HG02588 (cell line): Measurements from ENCODE around the gene EXOC6B.
"Not testable (repeated sequence)": the region's sequence is repeated elsewhere in the genome, so short reads cannot be mapped to it uniquely, and the experiment has no call there.

Experiments
- ATAC-seq: cut with Tn5 transposase; IDR thresholded peaks from one replicate; pipeline ENCODE4 v1.9.1; 2021; ENCODE audit warnings: mild to moderate bottlenecking, moderate library complexity; ENCODE audit not compliant: unreplicated experiment

The EXOC6B gene

DNA sequence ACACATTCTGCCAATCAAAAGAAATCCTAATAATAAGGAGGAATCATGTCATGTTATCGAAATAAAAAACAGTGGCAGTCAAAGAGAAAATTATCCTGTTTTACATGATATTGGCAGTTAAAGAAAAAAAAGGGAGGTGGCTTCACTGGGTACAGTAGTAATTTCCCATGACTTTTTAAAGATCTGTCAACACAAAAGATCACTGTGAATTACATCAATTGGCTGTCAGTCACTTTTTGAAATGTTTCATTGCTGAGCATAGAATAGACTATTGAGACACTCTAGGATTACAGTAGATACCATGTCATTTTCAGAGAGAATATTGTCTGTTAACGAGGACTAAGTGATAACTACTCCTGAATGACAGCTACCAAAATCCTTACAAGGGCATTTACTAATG lies 342.5 kb downstream of the EXOC6B start:
- ATAC-seq: no peak

DNA sequence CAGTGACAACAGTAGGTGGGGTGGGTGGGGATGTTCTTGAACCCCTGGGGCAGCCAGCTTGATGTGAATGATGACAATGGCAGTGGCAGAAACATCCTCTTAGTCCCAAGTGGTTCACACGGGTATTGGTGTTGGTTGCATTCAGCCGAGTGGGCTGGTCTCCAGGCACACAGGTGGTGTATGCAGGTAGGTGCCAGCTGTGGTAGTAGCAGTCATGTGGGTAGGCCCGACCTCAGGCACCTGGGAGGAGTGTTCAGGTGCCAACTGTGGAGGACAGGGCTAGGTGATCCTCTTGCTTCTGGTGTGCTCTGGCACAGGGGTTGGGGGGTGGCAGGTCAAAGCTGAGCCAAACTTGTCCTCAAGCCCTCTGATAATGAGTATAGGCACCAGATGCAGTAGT lies 350.6 kb downstream of the EXOC6B start:
- no peak for ATAC-seq

DNA sequence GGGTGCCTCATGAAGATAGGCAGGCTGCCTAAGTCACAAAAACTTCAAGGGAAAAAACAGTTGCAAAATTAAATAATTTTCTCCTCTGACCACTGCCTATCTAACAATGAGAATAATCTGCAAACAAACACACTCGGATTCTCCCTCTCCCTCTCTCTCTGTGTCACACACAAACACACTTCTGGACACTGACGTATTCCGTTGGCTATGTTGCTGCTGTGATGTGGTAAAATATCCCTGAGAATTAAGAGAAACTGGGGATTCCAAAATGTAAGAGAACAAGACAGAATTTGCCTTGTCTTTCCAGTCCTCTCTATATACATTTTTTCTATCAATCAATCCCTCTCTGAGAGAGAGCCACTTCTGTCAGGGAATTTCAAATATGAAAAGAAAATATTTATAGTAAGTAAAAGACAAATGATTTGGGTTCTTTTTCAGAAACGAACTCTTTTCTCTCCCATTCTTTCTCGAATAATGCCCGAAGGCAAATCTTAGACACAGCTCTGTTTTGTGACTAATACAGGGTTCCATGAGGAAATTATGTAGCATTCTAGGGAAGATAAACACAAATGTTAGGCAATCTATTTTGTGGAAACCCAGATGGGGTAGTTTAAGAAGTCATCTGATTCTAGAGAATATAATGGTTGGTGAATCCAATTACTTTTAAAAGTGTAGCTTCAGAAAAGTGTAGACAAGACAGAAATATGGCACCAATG lies 367.9 kb downstream of the EXOC6B start:
- no peak for ATAC-seq

DNA sequence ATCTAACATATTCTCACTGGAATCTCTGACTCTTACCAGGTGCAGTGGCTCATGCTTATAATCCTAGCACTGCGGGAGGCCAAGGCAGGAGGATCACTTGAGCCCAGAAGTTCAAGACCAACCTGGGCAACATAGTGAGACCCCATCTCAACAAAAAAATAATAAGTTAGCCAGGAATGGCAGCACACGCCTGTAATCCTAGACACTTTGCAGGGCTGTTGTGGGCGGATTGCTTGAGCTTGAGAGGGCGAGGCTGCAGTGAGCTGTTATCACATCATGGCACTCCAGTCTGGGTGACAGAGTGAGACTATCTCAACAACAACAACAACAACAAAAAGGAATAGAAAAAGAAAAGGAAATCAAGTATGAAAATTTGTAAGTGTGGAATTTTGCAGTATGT lies 371.6 kb downstream of the EXOC6B start:
- no peak for ATAC-seq

DNA sequence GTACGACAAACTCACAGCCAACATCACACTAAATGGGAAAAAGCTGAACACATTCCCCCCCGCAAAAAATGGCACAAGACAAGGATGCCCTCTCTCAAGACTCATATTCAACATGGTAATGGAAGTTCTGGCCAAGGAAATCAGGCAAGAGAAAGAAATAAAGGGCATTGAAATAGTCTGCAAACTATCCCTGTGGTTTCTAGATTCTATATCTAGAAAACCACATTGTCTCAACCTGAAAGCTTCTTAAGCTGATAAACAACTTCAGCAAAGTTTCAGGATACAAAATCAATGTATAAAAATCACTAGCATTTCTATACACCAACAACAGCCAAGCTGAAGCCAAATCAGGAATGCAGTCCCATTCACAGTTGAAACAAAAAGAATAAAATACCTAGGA lies 383.6 kb downstream of the EXOC6B start:
- no peak for ATAC-seq

DNA sequence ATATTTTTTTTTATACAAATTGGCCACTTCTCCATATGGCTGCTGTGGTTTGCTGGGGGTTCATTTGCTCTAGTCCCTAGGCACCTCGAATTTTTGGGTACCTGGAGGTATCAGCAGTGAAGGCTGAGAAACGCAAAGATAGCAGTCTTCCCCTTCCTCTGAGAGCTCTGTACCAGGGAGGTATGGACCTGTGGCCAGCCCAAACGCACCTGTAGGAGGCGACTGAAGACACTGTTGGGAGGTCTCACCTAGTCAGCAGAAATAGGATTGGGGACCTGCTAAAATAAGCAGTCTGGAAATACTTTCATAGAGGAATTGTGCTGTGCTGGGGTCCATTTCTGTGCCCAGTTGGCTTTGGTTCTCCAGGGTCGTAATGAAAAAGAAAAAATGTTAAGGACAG lies 385.9 kb downstream of the EXOC6B start:
- ATAC-seq: no peak

DNA sequence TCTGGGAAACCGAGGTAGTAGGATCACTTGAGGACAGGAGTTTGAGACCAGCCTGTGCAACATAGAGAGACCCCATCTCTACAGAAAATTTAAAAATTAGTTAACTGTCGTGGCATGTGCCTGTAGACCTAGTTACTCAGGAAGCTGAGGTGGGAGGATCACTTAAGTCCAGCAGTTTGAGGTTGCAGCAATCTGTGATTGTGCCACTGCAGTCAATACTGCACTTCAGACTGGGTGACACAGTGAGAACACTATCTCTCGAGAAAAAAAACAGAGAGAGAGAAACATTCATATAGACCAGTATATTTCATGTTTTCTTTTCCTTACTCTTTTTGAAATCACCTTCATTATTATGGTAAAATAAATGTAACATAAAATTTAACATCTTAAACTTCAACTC lies 387.5 kb downstream of the EXOC6B start:
- no peak for ATAC-seq

DNA sequence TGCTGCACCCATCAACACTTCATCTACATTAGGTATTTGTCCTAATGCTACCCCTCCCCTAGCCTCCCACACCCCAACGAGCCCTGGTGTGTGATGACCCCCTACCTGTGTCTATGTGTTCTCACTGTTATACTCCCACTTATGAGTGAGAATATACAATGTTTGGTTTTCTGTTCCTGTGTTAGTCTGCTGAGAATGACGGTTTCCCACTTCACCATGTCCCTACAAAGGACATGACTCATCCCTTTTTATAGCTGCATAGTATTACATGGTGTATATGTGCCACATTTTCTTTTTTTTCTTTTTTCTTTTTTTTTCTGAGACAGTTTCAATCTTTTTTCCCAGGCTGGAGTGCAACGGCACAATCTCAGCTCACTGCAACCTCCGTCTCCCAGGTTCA lies 394.1 kb downstream of the EXOC6B start:
- ATAC-seq: no peak

DNA sequence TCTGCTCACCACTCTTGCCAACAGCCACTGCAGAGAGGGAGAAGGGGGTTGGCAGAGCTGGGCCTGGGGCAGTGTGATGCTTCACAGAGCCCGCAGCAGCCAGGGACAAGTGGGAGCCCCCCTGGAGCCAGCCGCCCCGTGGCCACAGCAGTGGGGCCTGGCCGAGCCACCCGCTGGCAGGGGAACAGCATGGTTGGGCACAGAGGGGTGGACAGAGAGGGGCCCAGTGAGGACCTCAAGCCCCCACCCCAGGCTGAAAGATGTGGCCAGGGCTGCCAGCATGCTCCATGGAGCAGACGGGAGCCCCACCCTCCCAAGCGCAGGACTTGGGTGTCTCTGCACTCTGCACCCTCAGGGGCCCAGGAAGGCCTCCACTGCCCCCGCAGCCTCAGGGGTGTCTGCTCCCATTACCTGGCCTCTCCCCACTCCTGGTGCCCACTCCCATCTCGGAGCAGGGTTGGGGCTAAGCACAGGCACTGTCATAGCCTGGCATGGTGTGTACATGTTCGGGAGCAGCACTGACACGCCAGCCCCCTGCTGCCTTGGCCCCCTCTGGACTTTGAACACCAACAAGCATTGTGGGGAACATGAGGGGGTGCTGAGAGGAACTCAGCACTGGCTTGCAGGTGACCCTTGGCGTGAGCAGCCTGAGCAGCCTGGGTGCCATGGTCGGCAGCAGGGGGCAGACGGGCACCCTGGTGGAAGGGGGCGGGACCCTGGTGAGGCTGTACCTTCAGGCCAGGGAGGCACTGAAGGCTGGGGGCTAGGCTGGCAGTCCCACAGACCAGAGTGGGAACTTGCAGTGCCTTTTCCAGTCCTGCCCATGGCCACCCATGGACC lies 398.6 kb downstream of the EXOC6B start:
- ATAC-seq: no peak

DNA sequence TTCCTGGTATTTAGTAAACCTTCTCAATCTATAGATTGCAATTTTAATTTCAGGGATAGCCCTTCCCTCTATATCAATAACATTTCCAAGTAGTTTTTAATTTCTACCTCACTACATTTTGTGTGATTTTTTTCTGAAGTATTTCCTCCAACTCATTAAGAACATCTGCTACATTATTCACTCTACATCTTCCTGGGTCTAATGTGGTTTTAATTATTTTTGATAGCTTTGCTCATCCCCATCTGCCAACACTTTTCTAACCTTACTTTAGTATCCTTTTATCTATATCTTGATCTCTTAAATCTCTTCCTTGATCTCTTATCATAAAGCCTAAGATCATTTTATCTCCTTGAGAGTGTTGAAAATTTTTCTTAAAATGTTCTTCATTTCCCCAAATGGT lies 399.8 kb downstream of the EXOC6B start:
- ATAC-seq: no peak

DNA sequence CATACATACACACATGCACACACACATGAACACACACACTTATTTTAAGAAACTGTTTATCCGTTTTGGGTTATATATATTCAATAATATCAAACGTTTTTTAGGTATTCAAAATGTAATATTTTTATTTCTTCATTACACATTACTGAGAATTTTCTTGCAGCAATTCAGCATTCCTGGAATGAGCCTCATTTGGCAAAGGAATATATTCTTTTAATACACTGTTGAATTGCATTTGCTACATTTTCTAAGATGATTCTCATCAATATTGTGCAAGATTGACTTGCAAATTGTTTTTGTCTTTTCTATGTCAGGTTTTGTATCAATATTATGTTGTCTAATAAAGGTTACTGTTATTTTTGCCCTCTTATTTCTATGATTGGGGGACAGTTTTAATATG lies 402.1 kb downstream of the EXOC6B start:
- ATAC-seq: no peak

DNA sequence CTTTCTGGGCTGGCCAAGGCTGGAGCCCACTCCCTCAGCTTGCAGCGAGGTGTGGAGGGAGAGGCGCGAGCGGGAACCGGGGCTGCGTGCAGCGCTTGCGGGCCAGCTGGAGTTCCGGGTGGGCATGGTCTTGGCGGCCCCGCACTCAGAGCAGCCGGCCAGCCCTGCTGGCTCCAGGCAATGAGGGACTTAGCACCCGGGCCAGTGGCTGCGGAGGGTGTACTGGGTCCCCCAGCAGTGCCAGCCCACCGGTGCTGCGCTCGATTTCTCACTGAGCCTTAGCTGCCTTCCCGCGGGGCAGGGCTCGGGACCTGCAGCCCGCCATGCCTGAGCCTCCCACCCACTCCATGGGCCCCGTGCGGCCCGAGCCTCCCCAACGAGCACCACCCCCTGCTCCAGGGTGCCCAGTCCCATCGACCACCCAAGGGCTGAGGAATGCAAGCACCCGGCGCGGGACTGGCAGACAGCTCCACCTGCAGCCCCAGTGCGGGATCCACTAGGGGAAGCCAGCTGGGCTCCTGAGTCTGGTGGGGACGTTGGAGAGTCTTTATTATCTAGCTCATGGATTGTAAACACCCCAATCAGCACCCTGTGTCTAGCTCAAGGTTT lies 404.0 kb downstream of the EXOC6B start:
- not testable (repeated sequence) for ATAC-seq

DNA sequence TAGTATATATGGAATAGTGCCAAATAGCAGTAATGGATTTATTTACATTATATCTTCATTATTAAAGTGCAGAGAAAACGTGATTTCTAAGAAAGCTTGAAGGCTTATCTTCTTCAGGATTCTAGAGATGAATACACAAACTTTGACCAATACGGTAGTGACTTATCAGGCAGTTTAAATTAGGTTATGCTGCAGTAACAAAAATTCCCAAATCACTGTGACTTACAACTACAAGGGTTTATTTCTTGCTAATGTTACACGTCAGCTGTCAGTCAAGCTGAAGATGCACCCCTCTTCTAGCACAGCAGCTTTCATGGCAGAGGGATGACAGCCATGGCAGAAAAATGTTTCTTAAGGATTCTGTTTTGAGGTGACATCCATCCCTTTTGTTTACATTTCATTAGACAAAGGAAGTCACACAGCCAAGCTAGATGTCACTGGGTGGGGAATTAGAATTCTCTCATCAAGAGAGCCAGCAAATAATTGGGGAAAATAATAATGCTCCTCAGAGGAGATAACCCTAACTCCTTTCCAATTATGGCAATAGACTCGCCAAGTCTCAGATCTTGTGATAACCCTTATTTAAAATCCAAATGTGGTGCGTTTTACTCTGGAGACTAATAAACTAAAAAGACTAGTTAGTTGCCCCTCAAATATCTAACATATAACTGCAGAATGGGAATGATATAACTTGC lies 409.9 kb downstream of the EXOC6B start:
- no peak for ATAC-seq

DNA sequence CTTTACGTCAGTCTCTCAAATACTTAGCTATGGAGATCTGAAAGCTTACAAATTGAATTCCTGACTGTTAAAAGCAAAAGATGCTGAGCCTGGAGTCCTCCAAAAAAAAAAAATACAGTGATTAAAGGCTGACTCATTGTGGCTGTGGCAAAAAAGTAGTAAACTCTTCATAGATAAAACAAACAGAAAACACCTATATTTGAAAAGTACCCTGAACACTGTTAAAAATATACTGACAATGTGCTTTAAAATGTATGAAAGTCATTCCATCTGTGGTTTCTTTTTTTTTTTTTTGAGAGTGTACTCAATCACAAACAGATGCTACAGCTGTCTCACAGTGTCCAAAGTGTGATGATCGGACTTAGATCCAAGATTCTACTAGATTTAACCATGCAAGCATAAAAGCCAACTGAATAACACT lies 410.6 kb downstream of the EXOC6B start:
- no peak for ATAC-seq

DNA sequence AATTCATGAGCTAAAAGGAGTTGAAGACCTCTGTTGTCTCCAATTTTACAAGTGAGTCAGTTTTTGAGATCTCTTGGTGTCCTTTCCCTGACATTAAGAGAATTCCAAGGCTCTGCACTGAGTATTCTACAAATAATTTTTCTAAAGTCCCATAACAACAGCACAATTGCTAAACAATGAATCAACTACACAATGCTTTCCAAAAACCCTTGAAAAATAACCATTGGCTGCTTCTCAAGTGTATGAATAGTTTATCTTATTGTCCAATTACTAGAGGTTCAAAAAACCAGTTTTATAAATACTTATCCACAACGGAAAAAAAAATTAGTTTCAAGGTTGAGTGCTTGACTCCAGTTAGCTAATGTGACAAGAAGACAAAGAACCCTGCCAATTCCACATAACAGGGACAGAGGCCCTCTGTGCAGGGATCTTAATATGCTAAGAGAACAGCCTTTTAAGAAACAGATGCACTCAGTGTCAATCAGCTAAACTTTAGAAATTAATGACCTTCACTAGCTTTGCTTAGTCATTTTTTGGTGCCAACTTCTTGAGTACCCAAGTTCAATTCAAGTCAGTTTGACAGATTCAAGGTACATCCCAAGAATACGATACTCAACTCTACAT lies 411.6 kb downstream of the EXOC6B start:
- ATAC-seq: no peak

DNA sequence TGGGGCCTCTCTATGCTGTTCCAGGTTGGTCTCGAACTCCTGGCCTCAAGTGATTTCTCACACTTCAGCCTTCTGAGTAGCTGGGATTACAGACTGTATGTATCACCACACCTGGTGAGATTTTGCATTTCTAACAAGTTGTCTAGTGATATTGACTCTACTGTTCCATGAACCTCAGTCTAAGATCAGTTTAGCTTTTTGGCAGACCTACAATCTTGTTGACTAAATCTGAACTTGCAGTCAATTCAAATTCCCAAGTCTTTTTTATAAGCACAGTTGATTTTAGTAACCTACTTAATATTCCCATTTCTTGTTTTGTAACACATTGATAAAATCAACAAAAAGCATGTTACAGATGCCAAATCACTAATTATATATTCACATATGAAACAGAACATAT lies 412.1 kb downstream of the EXOC6B start:
- ATAC-seq: no peak

DNA sequence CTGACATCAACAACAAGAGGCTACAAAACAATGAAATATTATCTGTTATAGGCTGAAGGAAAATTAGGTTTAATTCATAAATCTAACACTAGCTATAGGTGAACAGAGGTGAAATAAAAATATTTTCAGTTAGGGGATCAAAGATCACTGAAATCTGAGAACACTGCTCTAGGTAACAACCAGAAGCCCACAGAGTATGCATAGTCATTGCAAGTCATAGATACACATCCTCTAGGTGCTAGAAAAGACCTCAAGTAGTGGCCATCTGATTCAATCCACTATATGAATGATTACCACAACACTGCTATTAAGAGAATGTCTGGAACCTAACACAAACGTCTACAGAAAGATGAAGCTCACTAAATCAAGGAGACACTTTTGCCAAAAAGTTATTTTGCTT lies 413.6 kb downstream of the EXOC6B start:
- ATAC-seq: no peak

DNA sequence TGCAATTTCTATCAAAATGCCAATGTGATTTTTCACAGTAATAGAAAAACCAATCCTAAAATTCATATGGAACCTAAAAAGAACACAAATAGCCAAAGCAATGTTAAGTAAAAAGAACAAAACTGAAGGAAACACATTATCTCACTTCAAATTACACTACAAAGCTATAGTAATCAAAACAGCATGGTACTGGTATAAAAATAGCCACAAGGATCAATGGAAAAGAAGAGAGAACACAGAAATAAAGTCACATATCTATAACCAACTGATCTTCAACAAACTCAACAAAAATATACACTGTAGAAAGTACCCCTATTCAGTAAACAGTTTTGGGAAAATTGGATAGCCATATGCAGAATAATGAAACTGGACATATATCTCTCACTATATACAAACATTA lies 426.0 kb downstream of the EXOC6B start:
- ATAC-seq: no peak

DNA sequence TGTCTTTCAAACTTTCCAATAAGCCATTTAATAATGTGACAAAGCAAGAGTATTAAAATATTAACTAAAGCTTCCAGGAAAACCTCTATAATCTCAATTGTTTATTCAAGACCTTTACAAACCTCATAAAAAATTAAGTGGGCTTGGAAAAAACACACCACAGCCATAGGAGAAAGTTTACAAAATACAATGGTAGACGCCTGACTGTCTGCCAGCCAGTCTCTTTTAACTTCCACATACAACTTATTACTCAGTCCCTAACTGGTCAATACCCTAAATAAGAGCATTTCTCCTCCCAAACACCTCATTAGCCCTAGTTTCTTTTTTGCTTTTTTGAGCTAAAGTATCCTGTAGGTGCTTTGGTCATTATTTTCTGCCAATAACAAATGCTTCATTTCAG lies 430.7 kb downstream of the EXOC6B start:
- no peak for ATAC-seq

DNA sequence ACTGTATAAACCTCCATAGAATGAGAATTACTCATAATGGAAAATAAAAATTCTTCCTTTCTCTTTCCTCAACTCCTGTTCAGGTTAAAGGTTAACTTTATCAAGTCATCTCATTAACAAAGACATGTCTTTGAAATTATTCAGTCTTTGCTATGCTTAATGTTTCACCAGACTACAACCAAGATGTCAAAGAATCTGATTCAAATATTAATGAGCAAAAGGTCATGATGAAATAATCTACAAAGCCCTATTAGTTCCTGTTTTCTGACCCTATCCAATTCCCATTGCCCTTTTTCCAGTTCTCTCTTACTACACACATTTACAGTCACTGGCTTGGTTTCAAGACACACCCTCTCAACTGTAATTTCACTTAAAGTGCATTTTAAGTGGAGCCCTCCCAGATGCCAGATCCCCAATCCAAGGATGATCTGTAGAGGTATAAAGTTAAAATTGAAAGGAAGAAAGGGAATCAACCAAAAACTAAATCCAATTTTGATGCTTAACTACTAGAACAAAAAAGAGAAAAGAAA lies 431.2 kb downstream of the EXOC6B start:
- no peak for ATAC-seq

DNA sequence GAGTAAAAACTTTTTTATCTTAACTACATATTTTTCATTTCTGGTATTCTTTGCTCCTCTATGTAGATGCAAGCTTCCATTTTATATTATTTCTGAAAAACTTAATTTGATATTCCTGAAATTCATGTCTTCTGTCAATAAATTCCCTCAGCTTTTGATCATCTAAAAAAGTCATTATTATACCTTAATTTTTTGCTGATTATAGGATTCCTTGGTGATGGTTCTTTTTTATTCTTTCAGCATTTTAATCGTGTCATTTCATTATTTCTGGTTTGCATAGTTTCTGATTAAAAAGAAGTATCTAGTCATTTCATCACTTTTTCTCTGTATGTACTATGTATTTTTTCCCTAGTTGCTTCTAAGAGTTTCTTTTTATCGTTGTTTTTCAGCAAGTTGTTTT lies 436.4 kb downstream of the EXOC6B start:
- no peak for ATAC-seq
